Fibroblast of the aortic adventitia (primary cell): ENCODE data around the gene ZFYVE28. TPM values are rescaled to one million over a fixed set of nuclear protein-coding genes. Genes with fewer than 3 reads are reported as not detected.
"Not testable (repeated sequence)": the region's sequence is repeated elsewhere in the genome, so short reads cannot be mapped to it uniquely, and the experiment has no call there.

ENCODE experiments used
- DNase-seq: peaks from one replicate; pipeline ENCODE4 v3.0.0-alpha.2; 2010; ENCODE audit warnings: low read depth
- H3K4me3 ChIP-seq: 2 replicates; pipeline ENCODE4 v1.5.1; 2011; ENCODE audit warnings: low read depth, mild to moderate bottlenecking, control low read depth, low read length, moderate library complexity
- CTCF ChIP-seq: IDR thresholded peaks from 2 replicates; pipeline ENCODE4 v1.5.1; 2011; ENCODE audit warnings: mild to moderate bottlenecking, low read length, control low read depth, inconsistent platforms; ENCODE audit not compliant: insufficient read depth
- small RNA-seq: library from RNA; depleted of rRNA; stranded (forward); fragments of <200 nt; gene quantifications from one replicate; pipeline ENCODE3, GENCODE V24; 2012
- total RNA-seq: library from RNA; depleted of rRNA; stranded (reverse); fragments of >200 nt; gene quantifications from 2 replicates; pipeline ENCODE4 v1.2.3, GENCODE V29; 2012; ENCODE audit warnings: low replicate concordance

Gene ZFYVE28
- total RNA-seq, 1 donor = 14.0 TPM

- no peak for DNase-seq
- peak overlapping the region; percentile 73 for H3K4me3 ChIP-seq
- no peak for TF ChIP-seq CTCF
These were observed 177.4 kb downstream of the ZFYVE28 start for GRCh38 chr4:2241003-2241402.

- DNase-seq = no peak
- TF ChIP-seq CTCF = no peak
- H3K4me3 ChIP-seq = no peak overlapping the region
These were observed 181.3 kb downstream of the ZFYVE28 start for GRCh38 chr4:2236944-2237666.

- no peak for DNase-seq
- H3K4me3 ChIP-seq = no peak overlapping the region
- no peak for TF ChIP-seq CTCF
These were observed 187.4 kb downstream of the ZFYVE28 start for GRCh38 chr4:2231082-2231481.

- DNase-seq = no peak
- H3K4me3 ChIP-seq = no peak overlapping the region
- no peak for TF ChIP-seq CTCF
These were observed 192.2 kb downstream of the ZFYVE28 start for GRCh38 chr4:2226261-2226660.

- no peak for DNase-seq
- TF ChIP-seq CTCF = no peak
- no peak overlapping the region for H3K4me3 ChIP-seq
These were observed 195.6 kb downstream of the ZFYVE28 start for GRCh38 chr4:2222838-2223237.

GRCh38 chr4:2221378-2221777 lies 197.1 kb downstream of the ZFYVE28 start:
- DNase-seq, H3K4me3 ChIP-seq: not testable (repeated sequence)

GRCh38 chr4:2220016-2220630 lies 198.3 kb downstream of the ZFYVE28 start:
- no peak overlapping the region for H3K4me3 ChIP-seq
- peak; percentile 79 for DNase-seq
- TF ChIP-seq CTCF = peak; percentile 96

Small RNA genes lying within 50 kb of the gene (small RNA-seq; reads per million reads assigned to genes)
- 0.32 reads per million for gene COX6B1P5

Other genes starting within 250 kb of the ZFYVE28 start
- gene HAUS3, start 176.5 kb downstream of the ZFYVE28 start, total RNA-seq = 18.9 and 28.0 TPM in 2 replicates
- 3.7 and 4.9 TPM in 2 replicates for gene POLN, start 176.5 kb downstream of the ZFYVE28 start, total RNA-seq
- gene MXD4, start 156.5 kb downstream of the ZFYVE28 start, total RNA-seq = 43.5 and 73.5 TPM in 2 replicates
- gene CFAP99, start 310 bp upstream of the ZFYVE28 start, total RNA-seq = not detected in 2 replicates
- 75.6 and 311 TPM in 2 replicates for gene RNF4, start 50.5 kb upstream of the ZFYVE28 start, total RNA-seq
- 17.4 and 38.7 TPM in 2 replicates for gene FAM193A, start 118.0 kb upstream of the ZFYVE28 start, total RNA-seq